Thyroid gland (tissue), 4 donors: ENCODE results near the gene AKT2. TPM values are rescaled to one million over a fixed set of nuclear protein-coding genes. Genes with fewer than 3 reads are reported as not detected.

Source experiments
- DNase-seq, 2 donors: peaks; one replicate each; pipeline ENCODE4 v3.0.0-alpha.2; 2019
- H3K27ac ChIP-seq, 3 donors: fragments of 200-600 bp; sonication (generic); 1 replicate in 2 of 3; 2 replicates in 1 of 3; pipeline ENCODE4 v1.5.1; 2016 to 2019; ENCODE audit warnings: mild to moderate bottlenecking in 1 of 3, moderate library complexity in 1 of 3
- H3K27me3 ChIP-seq: fragments of 200-600 bp; sonication (generic); one replicate; pipeline ENCODE4 v1.5.1; 2019
- H3K36me3 ChIP-seq, 2 donors: fragments of 200-600 bp; sonication (generic); one replicate each; pipeline ENCODE4 v1.5.1; 2016 to 2019
- H3K4me1 ChIP-seq, 2 donors: fragments of 200-600 bp; sonication (generic); one replicate each; pipeline ENCODE4 v1.5.1; 2017 to 2019
- H3K4me3 ChIP-seq, 3 donors: fragments of 200-600 bp; sonication (generic); replicated peaks in 1 of 3; 1 replicate in 2 of 3; 2 replicates in 1 of 3; pipeline ENCODE4 v1.5.1; 2016; ENCODE audit warnings: mild to moderate bottlenecking in 1 of 3
- H3K9me3 ChIP-seq: fragments of 200-600 bp; sonication (generic); one replicate; pipeline ENCODE4 v1.5.1; 2017
- POLR2A ChIP-seq, 2 donors: fragments of 450-650 bp; IDR thresholded peaks; one replicate each; pipeline ENCODE4 v1.6.1; 2017; ENCODE audit warnings: antibody characterized with exemption in 2 of 2, mild to moderate bottlenecking in 2 of 2, moderate library complexity in 1 of 2
- WGBS, 2 donors: methylation state at CpG; one replicate each; pipeline ENCODE4 v1.1.5; 2017; 5-methylcytosine and 5-hydroxymethylcytosine counted together
- intact Hi-C: fragments of 100-400 bp; cut with DNase I; formaldehyde crosslinking; loops from one replicate; pipeline ENCODE4 v1.15.1; 2023
- total RNA-seq, 4 donors: library from RNA; depleted of rRNA; stranded (reverse); fragments of >200 nt; gene quantifications; one replicate each; pipeline ENCODE4 v1.2.3, GENCODE V29; 2016
- TF ChIP-seq, protein P1 (sequence below), 6 experiments: fragments of 200-600 bp in 3 of 6; fragments of 450-650 bp in 3 of 6; sonication (generic) in 3 of 6; IDR thresholded peaks; one replicate each; pipeline ENCODE4 v1.5.1; 2016 to 2019; ENCODE audit warnings: antibody characterized with exemption in 6 of 6, mild to moderate bottlenecking in 2 of 6, inconsistent platforms in 1 of 6, moderate library complexity in 1 of 6

The AKT2 gene
- total RNA-seq, 4 donors from 2014 or later = 166 to 285 (median 190) TPM

DNA sequence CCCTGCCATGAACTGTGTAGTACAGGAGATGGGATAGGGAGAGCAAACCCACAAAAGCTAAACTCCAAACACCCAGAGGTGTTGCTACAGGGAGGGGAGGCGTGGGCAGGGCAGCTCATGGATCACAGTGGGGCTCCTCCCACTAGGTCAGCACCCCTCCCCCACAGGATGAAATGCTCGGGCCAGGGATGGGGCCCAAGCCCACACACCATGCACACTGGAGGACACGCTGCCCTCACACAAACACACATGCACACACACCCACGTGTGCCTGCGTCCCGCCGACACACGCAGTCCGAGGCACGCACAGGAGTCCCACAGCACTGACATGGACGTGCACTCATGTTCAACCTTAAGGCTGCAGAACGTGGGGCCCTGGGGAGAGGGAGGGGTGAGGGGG is 52.7 kb downstream of the AKT2 start:
- 60 to 85% methylated on average over 2 to 10 of the region's 12 CpGs for WGBS, 2 donors
- Histone ChIP-seq H3K9me3 (no peaks in the 10 kb centered on the region), H3K4me3 (no peak overlapping the region), H3K36me3 (peaks cover 42 to 43% of the 10 kb centered on the region in 2 donors), H3K27ac (peak overlapping the region in 1 of 3 donors; percentile 23), H3K27me3 (no peaks in the 10 kb centered on the region), H3K4me1 (peaks cover 0 to 15% of the 10 kb centered on the region in 2 donors)
- TF ChIP-seq, protein P1, sequence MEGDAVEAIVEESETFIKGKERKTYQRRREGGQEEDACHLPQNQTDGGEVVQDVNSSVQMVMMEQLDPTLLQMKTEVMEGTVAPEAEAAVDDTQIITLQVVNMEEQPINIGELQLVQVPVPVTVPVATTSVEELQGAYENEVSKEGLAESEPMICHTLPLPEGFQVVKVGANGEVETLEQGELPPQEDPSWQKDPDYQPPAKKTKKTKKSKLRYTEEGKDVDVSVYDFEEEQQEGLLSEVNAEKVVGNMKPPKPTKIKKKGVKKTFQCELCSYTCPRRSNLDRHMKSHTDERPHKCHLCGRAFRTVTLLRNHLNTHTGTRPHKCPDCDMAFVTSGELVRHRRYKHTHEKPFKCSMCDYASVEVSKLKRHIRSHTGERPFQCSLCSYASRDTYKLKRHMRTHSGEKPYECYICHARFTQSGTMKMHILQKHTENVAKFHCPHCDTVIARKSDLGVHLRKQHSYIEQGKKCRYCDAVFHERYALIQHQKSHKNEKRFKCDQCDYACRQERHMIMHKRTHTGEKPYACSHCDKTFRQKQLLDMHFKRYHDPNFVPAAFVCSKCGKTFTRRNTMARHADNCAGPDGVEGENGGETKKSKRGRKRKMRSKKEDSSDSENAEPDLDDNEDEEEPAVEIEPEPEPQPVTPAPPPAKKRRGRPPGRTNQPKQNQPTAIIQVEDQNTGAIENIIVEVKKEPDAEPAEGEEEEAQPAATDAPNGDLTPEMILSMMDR (IDR thresholded peaks at IDR 0.05) = no peak
- no peak for TF ChIP-seq POLR2A (IDR thresholded peaks at IDR 0.05)
- no peak for DNase-seq
- intact Hi-C loops = no loop called here

DNA sequence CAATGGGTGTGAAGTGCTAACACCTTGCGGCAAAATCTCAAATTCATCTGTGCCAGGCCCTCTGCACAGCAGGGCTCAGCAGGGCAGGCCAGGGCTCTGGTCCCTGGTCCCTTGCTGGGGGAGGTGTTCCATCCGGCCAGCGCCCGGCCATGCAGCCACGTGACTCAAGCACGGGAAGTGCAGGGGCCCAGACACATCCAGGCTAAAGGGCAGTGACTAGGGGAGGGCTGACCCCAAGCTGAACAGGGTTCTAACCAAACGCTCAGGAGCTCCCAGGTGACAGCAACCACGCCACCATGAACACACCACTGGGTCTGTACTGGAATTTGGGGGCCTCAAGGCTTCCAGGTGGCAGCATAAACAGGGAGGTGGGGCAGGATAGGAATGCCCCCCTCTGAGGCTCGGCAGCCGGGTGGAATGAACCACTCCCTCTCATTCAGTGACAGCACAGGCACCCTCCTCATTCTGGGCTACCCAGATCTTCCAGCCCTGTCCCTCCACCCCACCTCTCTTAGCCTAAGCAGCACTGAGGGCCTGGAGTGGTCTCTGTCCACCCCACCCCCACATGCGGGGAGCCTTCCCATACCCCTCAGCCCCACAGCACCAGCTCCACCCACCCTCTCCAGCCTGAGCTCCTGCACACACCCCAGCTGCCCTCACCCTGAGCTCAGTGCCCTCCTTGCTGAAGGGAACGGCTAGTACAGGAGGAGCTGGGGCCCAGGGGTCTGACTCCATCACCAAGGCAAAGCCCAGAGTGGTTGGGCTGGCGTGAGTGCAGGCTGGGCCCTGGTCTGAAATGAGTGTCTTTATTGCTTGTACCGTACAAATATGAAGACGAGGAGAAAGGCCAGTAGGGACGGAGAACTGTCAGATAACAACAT is 53.4 kb downstream of the AKT2 start:
- Histone ChIP-seq H3K4me1 (peaks cover 0 to 19% of the 10 kb centered on the region in 2 donors), H3K9me3 (no peaks in the 10 kb centered on the region), H3K4me3 (no peak overlapping the region), H3K27me3 (no peaks in the 10 kb centered on the region), H3K36me3 (peaks cover 35 to 37% of the 10 kb centered on the region in 2 donors), H3K27ac (peak overlapping the region; percentile 39 to 56 (median 43))
- TF ChIP-seq, protein P1 (IDR thresholded peaks at IDR 0.05) = no peak
- TF ChIP-seq POLR2A (IDR thresholded peaks at IDR 0.05) = no peak
- 52 to 67% methylated on average over 14 to 16 of the region's 16 CpGs for WGBS, 2 donors
- intact Hi-C loops = no loop called here
- DNase-seq = peak; percentile 51 to 54

DNA sequence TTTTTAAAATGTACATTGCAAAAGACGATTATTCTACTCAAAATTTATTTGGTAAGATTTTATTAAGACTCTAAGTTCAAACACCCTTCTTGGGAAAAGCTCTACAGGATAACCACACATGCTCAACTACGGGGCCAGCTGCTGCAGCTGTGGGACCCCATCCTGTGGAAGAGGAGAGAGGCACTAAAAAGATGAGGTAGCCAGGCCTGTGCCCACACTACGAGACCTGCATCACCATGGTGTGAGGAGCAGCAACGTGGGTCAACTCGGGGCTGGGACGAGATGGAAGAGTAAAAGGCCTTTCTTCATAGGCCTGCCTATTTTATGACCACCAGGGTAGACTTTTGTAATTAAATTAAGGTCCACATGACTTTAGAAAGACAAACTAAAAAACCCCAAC is 54.1 kb downstream of the AKT2 start:
- Histone ChIP-seq H3K27me3 (no peaks in the 10 kb centered on the region), H3K4me1 (peaks cover 6 to 26% of the 10 kb centered on the region in 2 donors), H3K9me3 (no peaks in the 10 kb centered on the region), H3K36me3 (peaks cover 28 to 31% of the 10 kb centered on the region in 2 donors), H3K27ac (no peak overlapping the region), H3K4me3 (no peak overlapping the region)
- TF ChIP-seq, protein P1 (IDR thresholded peaks at IDR 0.05) = no peak
- no peak for TF ChIP-seq POLR2A (IDR thresholded peaks at IDR 0.05)
- no peak for DNase-seq
- 88 to 90% methylated on average over 6 of the region's 6 CpGs for WGBS, 2 donors
- intact Hi-C loops = no loop called here

DNA sequence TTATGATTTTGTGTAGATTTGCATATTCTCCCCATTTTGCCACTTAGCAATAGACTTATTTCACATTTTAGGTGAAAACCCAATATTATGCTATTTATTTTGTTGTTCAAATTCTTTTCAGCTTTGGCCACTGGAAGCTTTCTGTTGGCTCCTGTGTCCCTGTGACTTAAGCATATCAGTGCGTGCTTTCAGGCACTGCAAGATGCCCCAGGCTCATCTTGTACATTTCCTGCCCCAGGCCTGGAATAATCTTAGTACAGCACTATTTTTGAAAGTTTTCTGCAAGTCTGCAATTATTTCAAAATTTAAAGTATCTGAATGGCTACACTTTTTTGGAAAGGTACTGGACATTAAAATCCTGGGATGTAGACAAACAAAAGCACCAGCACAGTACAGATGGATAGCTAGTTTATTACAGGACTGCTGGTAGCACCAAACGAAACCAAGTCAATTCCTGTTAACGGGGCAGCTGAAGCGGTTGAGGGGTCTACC is 55.2 kb downstream of the AKT2 start:
- Histone ChIP-seq H3K27ac (no peak overlapping the region), H3K9me3 (no peaks in the 10 kb centered on the region), H3K4me1 (peaks cover 7 to 31% of the 10 kb centered on the region in 2 donors), H3K36me3 (peaks cover 17 to 20% of the 10 kb centered on the region in 2 donors), H3K4me3 (no peak overlapping the region), H3K27me3 (no peaks in the 10 kb centered on the region)
- WGBS, 2 donors = 76 to 95% methylated on average over 4 of the region's 4 CpGs
- no peak for TF ChIP-seq POLR2A (IDR thresholded peaks at IDR 0.05)
- TF ChIP-seq, protein P1 (IDR thresholded peaks at IDR 0.05) = no peak
- intact Hi-C loops = no loop called here
- DNase-seq = no peak

DNA sequence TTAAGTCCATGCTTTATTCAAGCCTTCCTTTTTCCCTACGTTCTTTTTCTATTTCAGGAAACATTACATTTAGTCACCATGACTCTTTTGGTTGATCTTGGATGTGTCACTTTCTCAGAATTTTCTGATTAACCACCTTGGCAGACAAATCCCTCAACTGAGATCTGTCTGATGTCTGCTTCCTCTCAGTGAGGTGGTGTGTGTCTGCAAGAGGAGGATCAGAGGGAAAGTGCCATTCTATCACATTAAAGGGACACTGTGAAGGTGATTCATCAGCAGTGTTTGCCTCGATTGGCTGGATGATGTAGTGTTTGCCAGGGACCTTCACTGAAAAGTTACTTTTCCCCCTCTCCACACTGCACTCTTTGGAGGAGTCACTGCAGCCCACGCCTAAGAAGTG is 55.7 kb downstream of the AKT2 start:
- DNase-seq = no peak
- peaks cover 13 to 15% of the 10 kb centered on the region in 2 donors for H3K36me3 ChIP-seq
- WGBS, 2 donors = 58 to 62% methylated on average over 3 of the region's 3 CpGs
- no peaks in the 10 kb centered on the region for H3K27me3 ChIP-seq
- intact Hi-C loops = no loop called here
- peaks cover 7 to 31% of the 10 kb centered on the region in 2 donors for H3K4me1 ChIP-seq
- no peak overlapping the region for H3K27ac ChIP-seq
- no peaks in the 10 kb centered on the region for H3K9me3 ChIP-seq
- TF ChIP-seq POLR2A (IDR thresholded peaks at IDR 0.05) = no peak
- TF ChIP-seq, protein P1 (IDR thresholded peaks at IDR 0.05) = no peak
- no peak overlapping the region for H3K4me3 ChIP-seq
